ENCODE results near the gene HERPUD2.

GRCh38 chr7:35699796-35700305, 4.9 kb upstream of the HERPUD2 start:
- TF ChIP-seq SUZ12 (IDR thresholded peaks at IDR 0.05) (no peak), FOXA1 (IDR thresholded peaks at IDR 0.05) (no peak), ARNT (IDR thresholded peaks at IDR 0.05) (no peak), NFRKB (IDR thresholded peaks at IDR 0.05) (no peak), PKNOX1 (IDR thresholded peaks at IDR 0.05) (no peak)

Measured in HEK293T (cell line).